HG03558 (cell line): ENCODE measurements around the gene GPR83.
"Not testable (repeated sequence)": the region's sequence is repeated elsewhere in the genome, so short reads cannot be mapped to it uniquely, and the experiment has no call there.

Experiments
- ATAC-seq: cut with Tn5 transposase; IDR thresholded peaks from one replicate; pipeline ENCODE4 v1.9.1; 2021; ENCODE audit warnings: moderate number of reproducible peaks; ENCODE audit not compliant: unreplicated experiment; ENCODE audit errors: extremely low read depth

GPR83 gene

GRCh38 chr11:94379613-94380012 lies 21.6 kb downstream of the GPR83 start:
- ATAC-seq = no peak

DNA sequence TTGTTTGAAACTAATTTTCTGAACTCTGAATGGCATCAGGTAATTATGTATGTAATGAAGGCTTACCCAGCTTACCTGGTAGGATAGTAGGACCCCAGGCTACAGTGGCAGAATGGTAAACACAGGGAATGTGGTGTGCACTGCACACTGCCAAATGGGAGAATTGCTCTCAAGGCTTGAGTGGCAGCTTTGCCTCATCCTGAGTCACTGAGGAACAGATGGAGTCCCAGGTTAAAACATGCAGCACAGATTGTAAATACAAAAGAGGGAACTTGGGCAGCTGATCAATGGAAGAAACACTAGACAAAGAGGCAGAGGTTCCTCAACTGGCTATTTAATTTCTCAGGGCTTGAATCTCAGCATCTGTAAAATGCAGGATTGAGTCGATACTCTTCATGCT lies 24.4 kb downstream of the GPR83 start:
- no peak for ATAC-seq

GRCh38 chr11:94370576-94370975 lies 30.6 kb downstream of the GPR83 start:
- not testable (repeated sequence) for ATAC-seq

GRCh38 chr11:94350850-94351563 lies 50.2 kb downstream of the GPR83 start:
- ATAC-seq = not testable (repeated sequence)

GRCh38 chr11:94346311-94346710 lies 54.9 kb downstream of the GPR83 start:
- not testable (repeated sequence) for ATAC-seq

DNA sequence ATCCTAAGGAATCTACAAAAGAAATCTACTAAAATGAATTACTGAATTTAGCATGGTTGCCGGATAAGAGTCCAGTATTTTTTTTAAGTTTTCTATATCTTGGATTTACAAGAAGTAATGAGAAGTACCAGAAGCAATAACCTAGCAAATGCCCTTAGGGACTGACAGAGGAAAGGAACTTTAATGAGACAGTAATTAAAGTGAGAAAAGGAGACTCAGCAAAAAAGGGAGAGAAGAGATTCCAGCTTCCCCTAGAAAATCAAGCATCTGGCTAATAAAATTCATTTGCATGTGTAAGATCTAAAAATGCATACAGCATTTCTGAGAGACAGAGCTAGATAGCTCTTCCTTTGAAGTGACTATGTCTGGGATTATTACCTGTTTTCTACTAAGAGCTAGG lies 57.7 kb downstream of the GPR83 start:
- no peak for ATAC-seq

DNA sequence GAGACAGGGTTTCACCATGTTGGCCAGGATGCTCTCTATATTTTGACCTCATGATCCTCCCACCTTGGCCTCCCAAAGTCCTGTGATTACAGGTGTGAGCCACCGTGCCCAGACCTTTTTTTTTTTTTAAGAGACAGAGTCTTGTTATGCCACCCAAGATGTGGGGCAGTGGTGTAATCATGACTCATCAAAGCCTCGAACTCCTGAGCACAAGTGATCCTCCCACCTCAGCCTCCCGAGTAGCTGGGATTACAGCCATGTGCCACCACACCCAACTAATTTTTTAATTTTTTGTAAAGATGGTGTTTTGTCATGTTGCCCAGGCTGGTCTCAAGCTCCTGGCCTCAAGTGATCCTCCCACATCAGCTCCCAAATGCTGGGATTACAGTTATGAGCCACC lies 59.0 kb downstream of the GPR83 start:
- ATAC-seq = no peak

DNA sequence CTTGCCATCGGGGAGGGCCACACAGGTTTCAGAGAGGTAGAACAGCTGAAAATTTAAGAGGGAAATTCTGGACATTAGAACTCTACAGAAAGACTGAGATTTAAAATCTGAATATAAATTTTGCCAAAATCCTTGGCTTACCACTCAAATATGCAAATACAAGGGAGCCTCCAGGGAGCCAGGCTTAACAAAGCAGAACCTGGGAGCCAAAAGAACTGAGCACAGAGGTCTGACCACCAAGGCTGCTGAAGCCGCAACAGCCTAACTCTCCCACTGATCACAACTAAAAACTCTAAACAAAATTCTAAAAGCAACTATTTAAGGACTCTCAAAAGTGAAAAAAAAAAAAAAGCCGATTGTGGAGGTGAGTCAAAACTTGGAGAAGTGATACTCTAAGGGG lies 62.6 kb downstream of the GPR83 start:
- ATAC-seq = no peak

DNA sequence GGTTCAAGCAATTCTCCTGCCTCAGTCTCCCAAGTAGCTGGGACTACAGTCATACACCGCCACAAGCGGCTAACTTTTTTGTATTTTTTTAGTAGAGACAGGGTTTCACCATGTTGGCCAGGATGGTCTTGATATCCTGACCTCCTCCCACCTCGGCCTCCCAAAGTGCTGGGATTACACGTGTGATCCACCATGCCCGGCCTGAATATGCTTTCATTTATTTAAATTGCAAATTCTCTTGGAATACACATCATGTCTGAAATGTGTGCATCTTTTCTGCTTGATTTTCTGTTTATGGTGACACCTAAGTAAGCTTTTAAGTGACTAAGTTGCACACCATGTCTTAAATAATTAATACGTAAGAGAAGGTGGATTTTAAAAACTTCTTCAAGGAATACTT lies 65.2 kb downstream of the GPR83 start:
- no peak for ATAC-seq

GRCh38 chr11:94332814-94333213 lies 68.4 kb downstream of the GPR83 start:
- ATAC-seq = no peak

DNA sequence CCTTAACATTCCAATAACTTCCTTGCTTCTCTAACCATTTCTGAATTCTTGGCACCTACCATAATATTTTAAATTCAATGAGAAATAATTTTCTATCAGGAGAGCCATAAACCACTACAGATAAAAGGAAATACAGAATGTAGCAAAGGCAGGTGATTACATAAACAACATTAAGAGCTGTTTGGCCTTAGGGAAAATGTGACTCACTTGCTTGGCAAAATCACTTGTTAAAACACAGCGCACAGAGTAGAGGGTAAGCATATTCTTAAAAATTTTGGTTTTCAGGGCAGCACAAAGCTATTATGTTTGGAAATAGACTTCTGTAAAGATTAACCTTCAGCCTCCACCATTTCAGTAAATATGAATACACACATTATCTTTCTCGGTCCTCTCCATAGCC lies 70.4 kb downstream of the GPR83 start:
- ATAC-seq = no peak

DNA sequence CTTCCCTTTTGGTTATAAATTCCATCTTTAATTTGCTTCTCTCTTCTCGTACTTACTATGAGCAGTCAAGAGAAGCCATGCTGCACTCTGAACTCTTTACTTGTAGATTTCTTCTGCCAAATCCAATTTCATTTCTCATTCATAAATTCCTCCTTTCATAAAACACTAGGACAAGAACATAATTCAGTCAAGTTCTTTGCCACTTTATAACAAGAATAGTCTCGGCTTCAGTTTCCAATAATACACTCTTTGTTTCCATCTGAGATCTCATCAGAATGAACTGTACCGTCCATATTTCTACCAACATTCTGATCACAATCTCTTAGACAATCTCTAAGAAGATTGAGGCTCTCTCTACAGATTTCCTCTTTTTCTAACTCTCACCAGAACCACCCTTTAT lies 71.7 kb downstream of the GPR83 start:
- ATAC-seq = no peak

GRCh38 chr11:94328587-94329080 lies 72.6 kb downstream of the GPR83 start:
- ATAC-seq = no peak
